GM23338 (cell line): ENCODE results near the gene BAG5.

Source experiments
- POLR2AphosphoS5 ChIP-seq: IDR thresholded peaks from 2 replicates; pipeline ENCODE4 v1.6.1; 2016; ENCODE audit warnings: antibody characterized with exemption, low read depth
- STAT1 ChIP-seq: IDR thresholded peaks from one replicate; pipeline ENCODE4 v1.6.1; 2016; ENCODE audit warnings: antibody characterized with exemption; ENCODE audit not compliant: unreplicated experiment
- ZNF331 ChIP-seq: fragments of 250-450 bp; sonication (Bioruptor Pico); IDR thresholded peaks from 2 replicates; pipeline ENCODE4 v1.5.0; 2020; ENCODE audit warnings: low read depth, mild to moderate bottlenecking, moderate library complexity
- TF ChIP-seq, protein P1 (sequence below): IDR thresholded peaks from one replicate; pipeline ENCODE4 v1.6.1; 2018; ENCODE audit warnings: antibody characterized with exemption; ENCODE audit not compliant: unreplicated experiment
- TF ChIP-seq, protein P2 (sequence below), 2 experiments: fragments of 200-600 bp in 1 of 2; sonication (generic) in 1 of 2; conservative IDR thresholded peaks; 2 replicates each; pipeline versions ENCODE4 v1.5.1 to v1.6.1; 2016 to 2017; ENCODE audit warnings: antibody characterized with exemption in 2 of 2, low read depth in 2 of 2, mild to moderate bottlenecking in 2 of 2, moderate library complexity in 1 of 2

DNA sequence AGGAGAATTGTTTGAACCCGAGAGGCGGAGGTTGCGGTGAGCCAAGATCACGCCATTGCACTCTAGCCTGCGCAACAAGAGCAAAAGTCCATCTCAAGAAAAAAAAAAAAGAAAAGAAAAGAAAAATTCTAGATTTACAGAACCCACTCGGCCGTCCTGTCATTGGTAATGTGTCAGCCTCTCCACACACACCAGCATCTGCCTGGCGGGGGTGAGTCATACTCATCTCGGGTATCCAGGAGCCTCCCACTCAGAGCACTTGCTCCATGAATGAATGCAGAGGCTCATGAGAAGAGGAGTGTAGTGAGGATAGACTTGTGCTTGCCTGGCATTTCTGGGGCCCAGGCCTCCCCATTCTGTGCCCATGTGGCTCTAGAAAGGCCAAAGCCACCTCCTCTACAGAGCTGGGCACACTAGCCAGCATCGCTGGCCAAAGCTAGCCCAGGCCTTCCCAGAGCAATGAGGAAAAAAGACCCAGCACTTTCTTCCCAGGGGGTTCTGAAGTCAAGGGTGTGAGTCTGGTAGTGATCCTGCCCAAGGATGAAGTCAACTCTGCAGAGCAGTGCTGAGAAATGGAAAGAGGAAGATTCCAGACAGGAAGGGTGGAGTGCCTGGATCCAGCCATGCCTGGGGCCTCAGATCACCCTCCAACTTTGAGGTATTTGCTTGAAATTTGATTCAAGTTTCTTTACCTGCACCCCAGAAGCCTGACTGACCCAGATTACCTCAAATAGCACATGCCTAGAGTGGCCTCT lies 35.3 kb upstream of the BAG5 start:
- TF ChIP-seq, protein P1, sequence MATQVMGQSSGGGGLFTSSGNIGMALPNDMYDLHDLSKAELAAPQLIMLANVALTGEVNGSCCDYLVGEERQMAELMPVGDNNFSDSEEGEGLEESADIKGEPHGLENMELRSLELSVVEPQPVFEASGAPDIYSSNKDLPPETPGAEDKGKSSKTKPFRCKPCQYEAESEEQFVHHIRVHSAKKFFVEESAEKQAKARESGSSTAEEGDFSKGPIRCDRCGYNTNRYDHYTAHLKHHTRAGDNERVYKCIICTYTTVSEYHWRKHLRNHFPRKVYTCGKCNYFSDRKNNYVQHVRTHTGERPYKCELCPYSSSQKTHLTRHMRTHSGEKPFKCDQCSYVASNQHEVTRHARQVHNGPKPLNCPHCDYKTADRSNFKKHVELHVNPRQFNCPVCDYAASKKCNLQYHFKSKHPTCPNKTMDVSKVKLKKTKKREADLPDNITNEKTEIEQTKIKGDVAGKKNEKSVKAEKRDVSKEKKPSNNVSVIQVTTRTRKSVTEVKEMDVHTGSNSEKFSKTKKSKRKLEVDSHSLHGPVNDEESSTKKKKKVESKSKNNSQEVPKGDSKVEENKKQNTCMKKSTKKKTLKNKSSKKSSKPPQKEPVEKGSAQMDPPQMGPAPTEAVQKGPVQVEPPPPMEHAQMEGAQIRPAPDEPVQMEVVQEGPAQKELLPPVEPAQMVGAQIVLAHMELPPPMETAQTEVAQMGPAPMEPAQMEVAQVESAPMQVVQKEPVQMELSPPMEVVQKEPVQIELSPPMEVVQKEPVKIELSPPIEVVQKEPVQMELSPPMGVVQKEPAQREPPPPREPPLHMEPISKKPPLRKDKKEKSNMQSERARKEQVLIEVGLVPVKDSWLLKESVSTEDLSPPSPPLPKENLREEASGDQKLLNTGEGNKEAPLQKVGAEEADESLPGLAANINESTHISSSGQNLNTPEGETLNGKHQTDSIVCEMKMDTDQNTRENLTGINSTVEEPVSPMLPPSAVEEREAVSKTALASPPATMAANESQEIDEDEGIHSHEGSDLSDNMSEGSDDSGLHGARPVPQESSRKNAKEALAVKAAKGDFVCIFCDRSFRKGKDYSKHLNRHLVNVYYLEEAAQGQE: no peak
- TF ChIP-seq, protein P2, sequence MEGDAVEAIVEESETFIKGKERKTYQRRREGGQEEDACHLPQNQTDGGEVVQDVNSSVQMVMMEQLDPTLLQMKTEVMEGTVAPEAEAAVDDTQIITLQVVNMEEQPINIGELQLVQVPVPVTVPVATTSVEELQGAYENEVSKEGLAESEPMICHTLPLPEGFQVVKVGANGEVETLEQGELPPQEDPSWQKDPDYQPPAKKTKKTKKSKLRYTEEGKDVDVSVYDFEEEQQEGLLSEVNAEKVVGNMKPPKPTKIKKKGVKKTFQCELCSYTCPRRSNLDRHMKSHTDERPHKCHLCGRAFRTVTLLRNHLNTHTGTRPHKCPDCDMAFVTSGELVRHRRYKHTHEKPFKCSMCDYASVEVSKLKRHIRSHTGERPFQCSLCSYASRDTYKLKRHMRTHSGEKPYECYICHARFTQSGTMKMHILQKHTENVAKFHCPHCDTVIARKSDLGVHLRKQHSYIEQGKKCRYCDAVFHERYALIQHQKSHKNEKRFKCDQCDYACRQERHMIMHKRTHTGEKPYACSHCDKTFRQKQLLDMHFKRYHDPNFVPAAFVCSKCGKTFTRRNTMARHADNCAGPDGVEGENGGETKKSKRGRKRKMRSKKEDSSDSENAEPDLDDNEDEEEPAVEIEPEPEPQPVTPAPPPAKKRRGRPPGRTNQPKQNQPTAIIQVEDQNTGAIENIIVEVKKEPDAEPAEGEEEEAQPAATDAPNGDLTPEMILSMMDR (conservative IDR thresholded peaks at IDR 0.05; ENCODE audit: low read depth in 2 of 2): no peak
- TF ChIP-seq ZNF331 (CRISPR knock-in tag): no peak
- no peak for TF ChIP-seq STAT1
- TF ChIP-seq POLR2AphosphoS5: no peak
